D721Med (cell line): ENCODE results near the gene GEMIN5.

Source experiments
- DNase-seq: peaks from one replicate; pipeline ENCODE4 v3.0.0; 2011; ENCODE audit warnings: low spot score; ENCODE audit not compliant: insufficient read length
- FAIRE-seq: peaks from 2 replicates; lab custom pipeline; 2011; peaks lifted over from hg19 to GRCh38; lab: Jason Lieb, UNC
- CTCF ChIP-seq: IDR thresholded peaks from 2 replicates; pipeline ENCODE4 v1.5.1; 2012; ENCODE audit warnings: mild to moderate bottlenecking, control low read depth; ENCODE audit not compliant: insufficient read depth; ENCODE audit errors: missing control alignments

Gene GEMIN5

GRCh38 chr5:154895606-154896561, 42.1 kb downstream of the GEMIN5 start:
- DNase-seq, result no peak
- no peak for FAIRE-seq
- no peak for TF ChIP-seq CTCF

GRCh38 chr5:154893381-154893780, 44.6 kb downstream of the GEMIN5 start:
- FAIRE-seq (no peak), DNase-seq (no peak)
- no peak for TF ChIP-seq CTCF

GRCh38 chr5:154892369-154892771, 45.6 kb downstream of the GEMIN5 start:
- FAIRE-seq, result no peak
- TF ChIP-seq CTCF, result no peak
- no peak for DNase-seq

GRCh38 chr5:154885439-154885838, 52.6 kb downstream of the GEMIN5 start:
- no peak for TF ChIP-seq CTCF
- FAIRE-seq (no peak), DNase-seq (no peak)

GRCh38 chr5:154884424-154884823, 53.6 kb downstream of the GEMIN5 start:
- DNase-seq, result no peak
- no peak for FAIRE-seq
- TF ChIP-seq CTCF, result no peak

GRCh38 chr5:154881986-154882385, 56.0 kb downstream of the GEMIN5 start:
- FAIRE-seq (no peak), DNase-seq (no peak)
- no peak for TF ChIP-seq CTCF
